Measurements from ENCODE around the gene HDAC9.

Gene HDAC9

DNA sequence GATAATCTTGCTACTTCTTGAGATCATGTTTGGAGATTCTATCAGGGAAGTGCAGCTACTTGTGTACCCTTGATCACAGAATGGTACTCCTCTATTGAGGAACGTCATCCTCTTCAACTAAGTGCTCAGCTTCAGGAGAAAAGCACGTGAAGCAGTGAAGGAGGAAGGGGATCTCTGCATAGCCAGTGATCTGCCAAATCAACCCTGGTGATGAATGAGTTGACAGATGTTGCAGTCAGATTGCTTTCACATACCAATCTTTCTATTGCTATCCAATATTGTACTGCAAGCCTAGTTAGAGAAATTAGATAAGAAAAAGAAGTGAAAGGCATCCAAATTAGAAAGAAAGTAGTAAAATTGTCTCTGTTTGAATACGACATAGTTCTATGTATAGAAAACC lies 312.5 kb downstream of the HDAC9 start:
- Histone ChIP-seq H3K27me3 (ENCODE audit: control insufficient read depth in 1 of 2, insufficient read depth in 2 of 2, low read length in 2 of 2) (no peaks in the 10 kb centered on the region), H3K9ac (ENCODE audit: low read length in 2 of 2) (no peak overlapping the region), H3K36me3 (ENCODE audit: control insufficient read depth in 2 of 2, insufficient read depth in 2 of 2, low read length in 2 of 2) (no peaks in the 10 kb centered on the region), H3K27ac (ENCODE audit: low read length) (no peak overlapping the region), H3K4me1 (ENCODE audit: control insufficient read depth, insufficient read depth, low read length) (no peaks in the 10 kb centered on the region), H3K4me3 (ENCODE audit: low read length in 2 of 2) (no peak overlapping the region), H3K9me3 (ENCODE audit: control insufficient read depth in 2 of 2, low read length in 2 of 2) (no peaks in the 10 kb centered on the region)

DNA sequence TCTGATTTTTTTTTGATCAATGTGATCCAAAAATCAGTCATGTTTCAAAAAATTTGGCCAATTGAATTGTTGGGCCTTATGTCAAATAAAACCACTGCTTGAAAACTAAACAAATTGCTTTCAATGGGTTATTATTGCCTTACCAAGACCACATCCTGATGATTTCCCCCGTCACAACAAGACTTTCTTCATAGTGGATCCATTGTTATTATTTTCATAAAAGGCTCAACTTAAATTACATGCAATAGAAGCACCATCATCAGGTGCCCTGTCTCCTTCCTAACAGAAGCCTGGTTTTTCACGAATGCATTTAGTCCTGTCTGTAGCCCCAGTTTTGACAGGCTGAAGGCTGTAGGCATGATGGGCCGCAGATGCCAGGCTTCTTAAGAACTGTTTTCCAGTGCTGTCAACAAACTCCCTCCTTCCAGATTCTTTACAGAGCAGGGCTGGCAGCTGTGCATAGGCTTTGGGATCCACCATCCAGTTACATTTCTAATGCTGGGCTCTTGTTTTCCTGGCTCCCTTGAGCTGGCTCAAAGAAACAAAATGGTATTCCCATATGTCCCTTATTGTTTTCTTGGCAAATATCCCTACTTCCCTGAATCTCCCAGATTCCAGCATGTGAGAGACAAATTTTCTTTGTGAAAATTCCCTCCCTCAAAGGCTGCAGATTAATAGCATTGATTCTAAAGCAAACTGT lies 319.9 kb downstream of the HDAC9 start:
- no peaks in the 10 kb centered on the region for H3K9me3 ChIP-seq (ENCODE audit: control insufficient read depth in 2 of 2, low read length in 2 of 2)
- no peak overlapping the region for H3K9ac ChIP-seq (ENCODE audit: low read length in 2 of 2)
- H3K36me3 ChIP-seq (ENCODE audit: control insufficient read depth in 2 of 2, insufficient read depth in 2 of 2, low read length in 2 of 2): no peaks in the 10 kb centered on the region
- no peak overlapping the region for H3K4me3 ChIP-seq (ENCODE audit: low read length in 2 of 2)
- no peak overlapping the region for H3K27ac ChIP-seq (ENCODE audit: low read length)
- peaks cover 5% of the 10 kb centered on the region for H3K4me1 ChIP-seq (ENCODE audit: control insufficient read depth, insufficient read depth, low read length)
- H3K27me3 ChIP-seq (ENCODE audit: control insufficient read depth in 1 of 2, insufficient read depth in 2 of 2, low read length in 2 of 2): no peaks in the 10 kb centered on the region

DNA sequence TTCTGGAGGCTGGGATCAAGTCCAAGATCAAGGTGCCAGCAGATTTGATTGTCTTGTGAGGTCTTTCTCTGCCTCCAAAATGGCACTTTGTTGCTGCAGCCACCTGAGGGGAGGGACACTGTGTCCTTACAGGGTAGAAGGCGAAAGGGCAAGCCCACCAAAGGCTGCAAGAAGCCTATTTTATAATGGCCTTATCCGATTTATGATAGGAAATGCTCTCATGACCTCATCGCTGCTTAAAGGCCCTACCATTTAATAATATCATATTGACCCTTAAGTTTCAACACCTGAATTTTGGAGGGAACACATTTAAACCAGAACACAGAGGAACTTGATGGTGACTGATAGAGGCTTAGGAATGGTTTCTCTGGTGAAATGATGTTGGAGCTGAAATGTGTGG lies 325.4 kb downstream of the HDAC9 start:
- Histone ChIP-seq H3K4me1 (ENCODE audit: control insufficient read depth, insufficient read depth, low read length) (no peaks in the 10 kb centered on the region), H3K27me3 (ENCODE audit: control insufficient read depth in 1 of 2, insufficient read depth in 2 of 2, low read length in 2 of 2) (no peaks in the 10 kb centered on the region), H3K27ac (ENCODE audit: low read length) (no peak overlapping the region), H3K4me3 (ENCODE audit: low read length in 2 of 2) (no peak overlapping the region), H3K9ac (ENCODE audit: low read length in 2 of 2) (no peak overlapping the region), H3K36me3 (ENCODE audit: control insufficient read depth in 2 of 2, insufficient read depth in 2 of 2, low read length in 2 of 2) (no peaks in the 10 kb centered on the region), H3K9me3 (ENCODE audit: control insufficient read depth in 2 of 2, low read length in 2 of 2) (no peaks in the 10 kb centered on the region)

DNA sequence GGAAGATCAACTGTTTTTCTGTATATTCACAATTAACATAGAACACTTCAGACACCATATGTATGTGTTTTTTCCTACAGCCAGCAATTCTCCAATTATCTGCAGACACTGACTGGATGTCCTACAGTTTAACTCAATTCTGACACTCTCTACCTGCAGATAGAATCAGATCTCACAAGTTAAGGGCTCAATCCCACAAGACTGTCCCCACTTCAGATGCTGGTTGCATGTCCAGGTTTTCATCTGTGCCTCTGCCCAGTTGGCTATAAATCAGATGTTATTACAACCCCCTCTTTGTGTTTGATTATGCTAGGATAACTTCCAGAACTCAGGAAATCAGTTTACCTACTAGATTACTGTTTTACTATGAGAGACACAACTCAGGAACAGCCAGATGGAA lies 326.0 kb downstream of the HDAC9 start:
- no peak overlapping the region for H3K9ac ChIP-seq (ENCODE audit: low read length in 2 of 2)
- H3K9me3 ChIP-seq (ENCODE audit: control insufficient read depth in 2 of 2, low read length in 2 of 2): no peaks in the 10 kb centered on the region
- no peak overlapping the region for H3K27ac ChIP-seq (ENCODE audit: low read length)
- no peaks in the 10 kb centered on the region for H3K4me1 ChIP-seq (ENCODE audit: control insufficient read depth, insufficient read depth, low read length)
- no peaks in the 10 kb centered on the region for H3K36me3 ChIP-seq (ENCODE audit: control insufficient read depth in 2 of 2, insufficient read depth in 2 of 2, low read length in 2 of 2)
- no peaks in the 10 kb centered on the region for H3K27me3 ChIP-seq (ENCODE audit: control insufficient read depth in 1 of 2, insufficient read depth in 2 of 2, low read length in 2 of 2)
- H3K4me3 ChIP-seq (ENCODE audit: low read length in 2 of 2): no peak overlapping the region

DNA sequence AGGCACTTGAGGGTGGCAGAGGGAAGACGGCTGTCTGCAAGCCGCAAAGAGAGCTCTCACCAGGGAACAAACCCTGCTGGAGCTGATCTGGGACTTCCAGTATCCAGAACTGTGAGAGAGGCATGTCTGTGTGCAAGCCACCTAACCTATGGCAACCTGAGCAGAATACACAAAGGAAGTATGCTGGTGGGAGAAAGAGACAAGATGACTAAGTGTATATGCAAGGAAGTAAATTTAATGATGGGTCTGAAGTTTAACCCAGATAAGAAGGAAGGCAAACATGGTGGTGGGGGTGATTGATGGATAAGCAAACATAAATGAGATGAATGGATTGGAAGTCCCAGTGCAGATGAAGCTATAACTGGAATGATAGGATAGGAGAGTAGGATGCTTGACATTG lies 328.6 kb downstream of the HDAC9 start:
- Histone ChIP-seq H3K36me3 (ENCODE audit: control insufficient read depth in 2 of 2, insufficient read depth in 2 of 2, low read length in 2 of 2) (no peaks in the 10 kb centered on the region), H3K4me3 (ENCODE audit: low read length in 2 of 2) (no peak overlapping the region), H3K9ac (ENCODE audit: low read length in 2 of 2) (no peak overlapping the region), H3K27me3 (ENCODE audit: control insufficient read depth in 1 of 2, insufficient read depth in 2 of 2, low read length in 2 of 2) (no peaks in the 10 kb centered on the region), H3K27ac (ENCODE audit: low read length) (no peak overlapping the region), H3K9me3 (ENCODE audit: control insufficient read depth in 2 of 2, low read length in 2 of 2) (no peaks in the 10 kb centered on the region), H3K4me1 (ENCODE audit: control insufficient read depth, insufficient read depth, low read length) (no peaks in the 10 kb centered on the region)

DNA sequence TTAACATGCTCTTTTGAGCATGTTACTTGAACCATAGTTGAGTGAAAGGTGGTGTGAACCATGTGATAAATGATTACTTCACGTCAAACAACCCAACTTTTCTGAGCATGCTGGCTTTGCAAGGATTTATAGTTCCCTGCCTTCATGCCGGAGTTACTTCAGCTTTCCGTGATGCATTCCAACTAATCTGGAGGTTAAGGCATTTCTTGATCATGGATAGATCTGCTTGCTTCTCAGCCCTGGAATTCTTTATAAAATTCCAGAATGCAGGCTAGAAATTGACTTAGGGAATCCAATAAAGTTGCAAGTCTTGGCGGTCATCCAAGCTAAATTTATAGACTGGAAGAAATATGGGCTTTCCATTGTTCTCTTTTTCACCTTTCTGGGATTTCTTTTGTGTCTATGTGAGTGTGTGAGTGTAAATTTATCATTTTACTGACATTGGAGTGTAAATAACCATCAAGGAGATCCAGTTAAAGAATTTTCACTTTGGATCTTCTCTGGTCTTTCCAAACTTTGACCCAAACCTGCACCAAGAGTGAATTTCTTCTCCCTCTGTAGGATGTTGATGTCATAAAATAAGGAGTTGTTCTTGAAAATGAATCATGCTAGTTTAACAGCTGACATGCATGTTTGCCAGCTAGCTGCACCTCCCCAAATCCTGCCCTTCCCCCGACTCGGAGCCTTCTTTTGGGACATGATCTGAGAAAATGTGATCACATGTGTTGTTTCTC lies 332.9 kb downstream of the HDAC9 start:
- no peak overlapping the region for H3K4me3 ChIP-seq (ENCODE audit: low read length in 2 of 2)
- no peaks in the 10 kb centered on the region for H3K4me1 ChIP-seq (ENCODE audit: control insufficient read depth, insufficient read depth, low read length)
- H3K9me3 ChIP-seq (ENCODE audit: control insufficient read depth in 2 of 2, low read length in 2 of 2): no peaks in the 10 kb centered on the region
- no peaks in the 10 kb centered on the region for H3K27me3 ChIP-seq (ENCODE audit: control insufficient read depth in 1 of 2, insufficient read depth in 2 of 2, low read length in 2 of 2)
- H3K9ac ChIP-seq (ENCODE audit: low read length in 2 of 2): no peak overlapping the region
- no peaks in the 10 kb centered on the region for H3K36me3 ChIP-seq (ENCODE audit: control insufficient read depth in 2 of 2, insufficient read depth in 2 of 2, low read length in 2 of 2)
- no peak overlapping the region for H3K27ac ChIP-seq (ENCODE audit: low read length)

DNA sequence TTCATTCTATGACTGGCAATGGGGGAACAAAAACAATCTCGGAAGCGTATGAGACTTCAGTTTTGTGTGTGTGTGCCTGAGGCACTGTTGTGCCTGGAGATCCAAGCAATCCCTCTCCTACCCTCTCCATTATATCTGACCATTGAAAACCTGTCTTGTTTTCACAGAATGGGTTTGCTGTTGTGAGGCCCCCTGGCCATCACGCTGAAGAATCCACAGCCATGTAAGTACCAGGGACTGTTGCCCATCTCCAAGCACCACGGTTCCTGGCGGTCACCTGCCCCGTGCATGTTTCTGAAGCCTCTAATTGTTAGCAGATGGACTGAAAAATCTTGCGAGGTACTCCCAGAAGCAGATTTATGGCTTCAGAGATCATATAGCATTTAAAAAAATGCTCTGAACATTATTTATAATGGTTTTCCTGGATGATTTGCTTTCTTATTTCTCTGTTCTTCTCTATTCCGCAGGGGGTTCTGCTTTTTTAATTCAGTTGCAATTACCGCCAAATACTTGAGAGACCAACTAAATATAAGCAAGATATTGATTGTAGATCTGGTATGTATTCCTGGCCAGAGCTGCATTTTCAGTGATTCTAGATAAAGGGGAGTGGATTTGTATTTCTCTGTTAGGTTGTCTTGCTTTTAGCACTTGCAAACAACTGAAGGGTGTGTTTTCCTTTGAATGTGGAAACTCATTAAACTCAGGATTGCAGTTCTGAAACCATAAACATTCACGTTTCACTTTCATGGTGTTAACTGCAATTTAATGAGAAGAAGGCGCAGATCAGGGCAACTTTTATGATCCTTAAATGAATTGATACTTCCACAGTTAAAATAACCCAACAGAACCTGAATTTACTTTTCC lies 333.7 kb downstream of the HDAC9 start:
- Histone ChIP-seq H3K9ac (ENCODE audit: low read length in 2 of 2) (no peak overlapping the region), H3K4me3 (ENCODE audit: low read length in 2 of 2) (no peak overlapping the region), H3K4me1 (ENCODE audit: control insufficient read depth, insufficient read depth, low read length) (no peaks in the 10 kb centered on the region), H3K27me3 (ENCODE audit: control insufficient read depth in 1 of 2, insufficient read depth in 2 of 2, low read length in 2 of 2) (no peaks in the 10 kb centered on the region), H3K36me3 (ENCODE audit: control insufficient read depth in 2 of 2, insufficient read depth in 2 of 2, low read length in 2 of 2) (no peaks in the 10 kb centered on the region), H3K9me3 (ENCODE audit: control insufficient read depth in 2 of 2, low read length in 2 of 2) (no peaks in the 10 kb centered on the region), H3K27ac (ENCODE audit: low read length) (no peak overlapping the region)

DNA sequence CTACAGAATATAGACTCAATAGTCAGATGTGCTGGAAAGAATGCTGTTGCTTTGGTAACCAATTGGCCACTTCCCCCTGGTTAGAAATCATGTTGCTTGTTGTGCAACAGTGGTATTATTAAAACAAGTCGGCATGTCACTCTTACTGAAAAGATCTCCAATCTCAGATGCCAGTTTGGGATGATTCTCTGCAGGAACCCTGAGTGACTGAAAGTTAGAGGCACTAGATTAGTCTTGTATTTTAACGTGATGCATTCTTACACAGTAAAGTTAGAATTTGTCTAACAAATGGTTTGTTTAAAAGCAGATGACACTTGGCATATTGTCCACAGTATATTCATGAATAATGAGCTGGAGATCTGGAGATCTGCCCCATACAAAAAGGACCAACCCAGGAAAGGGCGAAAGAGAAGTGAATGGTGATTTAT lies 334.3 kb downstream of the HDAC9 start:
- H3K9ac ChIP-seq (ENCODE audit: low read length in 2 of 2): no peak overlapping the region
- H3K27me3 ChIP-seq (ENCODE audit: control insufficient read depth in 1 of 2, insufficient read depth in 2 of 2, low read length in 2 of 2): no peaks in the 10 kb centered on the region
- H3K9me3 ChIP-seq (ENCODE audit: control insufficient read depth in 2 of 2, low read length in 2 of 2): no peaks in the 10 kb centered on the region
- no peak overlapping the region for H3K27ac ChIP-seq (ENCODE audit: low read length)
- H3K4me1 ChIP-seq (ENCODE audit: control insufficient read depth, insufficient read depth, low read length): no peaks in the 10 kb centered on the region
- H3K4me3 ChIP-seq (ENCODE audit: low read length in 2 of 2): no peak overlapping the region
- no peaks in the 10 kb centered on the region for H3K36me3 ChIP-seq (ENCODE audit: control insufficient read depth in 2 of 2, insufficient read depth in 2 of 2, low read length in 2 of 2)

DNA sequence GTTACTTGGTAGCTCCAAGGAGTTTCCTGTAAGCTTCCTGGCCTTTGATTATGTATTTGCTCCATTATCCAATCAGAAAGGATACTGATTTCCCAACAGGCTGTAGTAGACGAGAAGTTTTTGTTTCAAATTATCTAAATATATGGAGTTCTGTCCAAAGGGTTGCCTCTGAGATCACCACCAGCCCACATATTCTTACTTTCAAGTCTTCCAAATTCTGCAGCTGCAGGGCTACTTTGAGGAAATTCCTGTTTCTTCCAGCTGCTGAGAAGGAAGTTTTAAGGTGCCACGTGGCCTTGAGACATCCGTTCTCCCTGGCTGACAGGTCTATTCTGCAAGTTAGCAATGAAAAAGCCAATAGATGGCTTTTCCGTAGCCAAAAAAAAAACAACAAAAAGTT lies 335.9 kb downstream of the HDAC9 start:
- Histone ChIP-seq H3K4me1 (ENCODE audit: control insufficient read depth, insufficient read depth, low read length) (no peaks in the 10 kb centered on the region), H3K9ac (ENCODE audit: low read length in 2 of 2) (no peak overlapping the region), H3K9me3 (ENCODE audit: control insufficient read depth in 2 of 2, low read length in 2 of 2) (no peaks in the 10 kb centered on the region), H3K36me3 (ENCODE audit: control insufficient read depth in 2 of 2, insufficient read depth in 2 of 2, low read length in 2 of 2) (no peaks in the 10 kb centered on the region), H3K27ac (ENCODE audit: low read length) (no peak overlapping the region), H3K4me3 (ENCODE audit: low read length in 2 of 2) (no peak overlapping the region), H3K27me3 (ENCODE audit: control insufficient read depth in 1 of 2, insufficient read depth in 2 of 2, low read length in 2 of 2) (no peaks in the 10 kb centered on the region)

DNA sequence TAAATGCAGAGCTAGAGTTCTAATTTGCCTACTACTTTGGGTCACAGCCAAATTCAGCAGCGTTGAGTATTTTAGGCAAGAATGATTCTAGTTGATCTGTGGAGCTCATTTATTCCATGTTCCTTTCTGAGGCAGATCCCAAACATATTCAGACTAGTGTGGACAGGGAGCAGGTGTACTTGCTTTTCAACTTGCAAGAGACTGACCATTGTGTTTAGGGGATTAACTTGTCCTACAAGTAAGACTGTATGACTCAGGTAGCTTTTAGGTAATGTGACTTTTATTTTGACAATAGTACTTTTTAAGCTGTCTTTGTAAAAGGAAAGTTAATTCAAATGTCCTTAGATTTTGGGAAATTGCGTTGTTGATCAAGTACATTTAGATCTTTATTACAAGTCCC lies 336.4 kb downstream of the HDAC9 start:
- Histone ChIP-seq H3K36me3 (ENCODE audit: control insufficient read depth in 2 of 2, insufficient read depth in 2 of 2, low read length in 2 of 2) (no peaks in the 10 kb centered on the region), H3K27me3 (ENCODE audit: control insufficient read depth in 1 of 2, insufficient read depth in 2 of 2, low read length in 2 of 2) (no peaks in the 10 kb centered on the region), H3K4me1 (ENCODE audit: control insufficient read depth, insufficient read depth, low read length) (no peaks in the 10 kb centered on the region), H3K9me3 (ENCODE audit: control insufficient read depth in 2 of 2, low read length in 2 of 2) (no peaks in the 10 kb centered on the region), H3K27ac (ENCODE audit: low read length) (no peak overlapping the region), H3K9ac (ENCODE audit: low read length in 2 of 2) (no peak overlapping the region), H3K4me3 (ENCODE audit: low read length in 2 of 2) (no peak overlapping the region)
